Loucy (cell line): ENCODE measurements around the gene SLC15A3.

Experiments used
- H2AFZ ChIP-seq: fragments of 200-600 bp; sonication (generic); 2 replicates; pipeline ENCODE4 v1.6.0; 2016; ENCODE audit warnings: antibody characterized with exemption, mild to moderate bottlenecking, low read length, moderate library complexity
- H3F3A ChIP-seq: fragments of 200-600 bp; 2 replicates; pipeline ENCODE4 v1.6.0; 2016; ENCODE audit warnings: antibody characterized with exemption, low read depth, mild to moderate bottlenecking
- H3K27me3 ChIP-seq: fragments of 200-600 bp; sonication (generic); 2 replicates; pipeline ENCODE4 v1.6.1; 2014; ENCODE audit warnings: low read length, mild to moderate bottlenecking; ENCODE audit not compliant: insufficient read depth, poor library complexity, severe bottlenecking
- H3K36me3 ChIP-seq: fragments of 200-600 bp; sonication (generic); 2 replicates; pipeline ENCODE4 v1.6.1; 2016; ENCODE audit warnings: low read length; ENCODE audit not compliant: insufficient read depth
- H3K4me1 ChIP-seq: fragments of 200-600 bp; sonication (generic); 2 replicates; pipeline ENCODE4 v1.5.1; 2014; ENCODE audit warnings: low read length, mild to moderate bottlenecking; ENCODE audit not compliant: insufficient read depth, poor library complexity, severe bottlenecking
- H3K4me2 ChIP-seq: fragments of 200-600 bp; sonication (generic); 2 replicates; pipeline ENCODE4 v1.6.0; 2014; ENCODE audit warnings: antibody characterized with exemption, low read length, low read depth, mild to moderate bottlenecking; ENCODE audit not compliant: poor library complexity, severe bottlenecking
- H3K4me3 ChIP-seq: fragments of 200-600 bp; sonication (generic); 2 replicates; pipeline ENCODE4 v1.5.1; 2014; ENCODE audit warnings: low read length, mild to moderate bottlenecking, mixed read lengths; ENCODE audit not compliant: poor library complexity, severe bottlenecking
- H3K79me2 ChIP-seq: fragments of 200-600 bp; sonication (generic); 2 replicates; pipeline ENCODE4 v1.6.1; 2014; ENCODE audit warnings: low read length; ENCODE audit not compliant: insufficient read depth
- H3K9ac ChIP-seq: fragments of 200-600 bp; sonication (generic); 2 replicates; pipeline ENCODE4 v1.6.0; 2014; ENCODE audit warnings: mild to moderate bottlenecking, low read depth, low read length, moderate library complexity; ENCODE audit not compliant: poor library complexity, severe bottlenecking
- H3K9me2 ChIP-seq: fragments of 200-600 bp; sonication (generic); replicated peaks from 2 replicates; pipeline ENCODE4 v1.6.1; 2016; ENCODE audit warnings: low read depth, low read length, mixed read lengths
- H3K9me3 ChIP-seq: fragments of 200-600 bp; sonication (generic); 2 replicates; pipeline ENCODE4 v1.6.1; 2014; ENCODE audit warnings: mild to moderate bottlenecking, antibody characterized with exemption, low read length, low read depth; ENCODE audit not compliant: insufficient read depth
- H4K20me1 ChIP-seq: fragments of 200-600 bp; sonication (generic); 2 replicates; pipeline ENCODE4 v1.6.0; 2014; ENCODE audit warnings: antibody characterized with exemption, low read length, mild to moderate bottlenecking; ENCODE audit not compliant: insufficient read depth, poor library complexity, severe bottlenecking
- EZH2phosphoT487 ChIP-seq: fragments of 200-600 bp; IDR thresholded peaks from 2 replicates; pipeline ENCODE4 v1.6.1; 2018; ENCODE audit warnings: antibody characterized with exemption, mild to moderate bottlenecking, moderate library complexity, borderline replicate concordance
- TF ChIP-seq, protein P1 (sequence below): fragments of 200-600 bp; sonication (generic); conservative IDR thresholded peaks from 2 replicates; pipeline ENCODE4 v1.5.1; 2014; ENCODE audit warnings: mild to moderate bottlenecking, antibody characterized with exemption, low read length

SLC15A3 gene

GRCh38 chr11:60992842-60993409 is 41.0 kb upstream of the SLC15A3 start:
- Histone ChIP-seq H3K4me3 (no peak overlapping the region), H3K9me3 (no peaks in the 10 kb centered on the region), H4K20me1 (no peaks in the 10 kb centered on the region), H3K27me3 (no peaks in the 10 kb centered on the region), H3K4me2 (no peak overlapping the region), H3F3A (no peaks in the 10 kb centered on the region), H2AFZ (no peak overlapping the region), H3K9me2 (no peaks in the 10 kb centered on the region), H3K9ac (no peak overlapping the region), H3K36me3 (0 out of 2 replicates have a peak, but pooled peaks cover under 1% of the 10 kb centered on the region), H3K79me2 (no peaks in the 10 kb centered on the region), H3K4me1 (no peaks in the 10 kb centered on the region)
- no peak for TF ChIP-seq EZH2phosphoT487
- TF ChIP-seq, protein P1, sequence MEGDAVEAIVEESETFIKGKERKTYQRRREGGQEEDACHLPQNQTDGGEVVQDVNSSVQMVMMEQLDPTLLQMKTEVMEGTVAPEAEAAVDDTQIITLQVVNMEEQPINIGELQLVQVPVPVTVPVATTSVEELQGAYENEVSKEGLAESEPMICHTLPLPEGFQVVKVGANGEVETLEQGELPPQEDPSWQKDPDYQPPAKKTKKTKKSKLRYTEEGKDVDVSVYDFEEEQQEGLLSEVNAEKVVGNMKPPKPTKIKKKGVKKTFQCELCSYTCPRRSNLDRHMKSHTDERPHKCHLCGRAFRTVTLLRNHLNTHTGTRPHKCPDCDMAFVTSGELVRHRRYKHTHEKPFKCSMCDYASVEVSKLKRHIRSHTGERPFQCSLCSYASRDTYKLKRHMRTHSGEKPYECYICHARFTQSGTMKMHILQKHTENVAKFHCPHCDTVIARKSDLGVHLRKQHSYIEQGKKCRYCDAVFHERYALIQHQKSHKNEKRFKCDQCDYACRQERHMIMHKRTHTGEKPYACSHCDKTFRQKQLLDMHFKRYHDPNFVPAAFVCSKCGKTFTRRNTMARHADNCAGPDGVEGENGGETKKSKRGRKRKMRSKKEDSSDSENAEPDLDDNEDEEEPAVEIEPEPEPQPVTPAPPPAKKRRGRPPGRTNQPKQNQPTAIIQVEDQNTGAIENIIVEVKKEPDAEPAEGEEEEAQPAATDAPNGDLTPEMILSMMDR: no peak

DNA sequence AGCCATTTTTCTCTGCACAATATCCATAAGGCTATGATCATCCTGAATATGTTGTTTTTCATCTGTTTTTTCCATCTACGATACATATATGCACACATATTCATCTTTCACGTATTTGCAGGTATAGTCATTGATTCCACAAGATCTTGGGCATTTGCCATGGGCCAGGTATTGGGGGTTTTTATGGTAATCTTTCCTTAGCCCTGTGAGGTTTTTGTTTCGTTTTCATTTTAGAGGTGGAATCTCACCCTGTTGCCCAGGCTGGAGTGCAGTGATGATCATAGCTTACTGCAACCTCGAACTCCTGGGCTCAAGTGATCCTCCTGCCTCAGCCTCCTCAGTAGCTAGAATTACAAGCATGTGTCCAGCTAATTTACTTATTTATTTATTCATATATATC is 39.5 kb upstream of the SLC15A3 start:
- no peaks in the 10 kb centered on the region for H3F3A ChIP-seq
- H3K4me1 ChIP-seq: no peaks in the 10 kb centered on the region
- H3K27me3 ChIP-seq: no peaks in the 10 kb centered on the region
- TF ChIP-seq EZH2phosphoT487: no peak
- TF ChIP-seq, protein P1: no peak
- no peaks in the 10 kb centered on the region for H3K9me2 ChIP-seq
- H3K4me2 ChIP-seq: no peak overlapping the region
- no peaks in the 10 kb centered on the region for H3K9me3 ChIP-seq
- no peaks in the 10 kb centered on the region for H3K79me2 ChIP-seq
- H2AFZ ChIP-seq: no peak overlapping the region
- H3K36me3 ChIP-seq: 0 out of 2 replicates have a peak, but pooled peaks cover 3% of the 10 kb centered on the region
- H4K20me1 ChIP-seq: no peaks in the 10 kb centered on the region
- H3K9ac ChIP-seq: no peak overlapping the region
- H3K4me3 ChIP-seq: no peak overlapping the region

- H3K4me2 ChIP-seq: no peak overlapping the region
- TF ChIP-seq, protein P1: no peak
- TF ChIP-seq EZH2phosphoT487: no peak
- no peak overlapping the region for H3K9ac ChIP-seq
- H3K4me1 ChIP-seq: no peaks in the 10 kb centered on the region
- H3K79me2 ChIP-seq: no peaks in the 10 kb centered on the region
- no peaks in the 10 kb centered on the region for H3K9me3 ChIP-seq
- no peaks in the 10 kb centered on the region for H3F3A ChIP-seq
- H3K4me3 ChIP-seq: no peak overlapping the region
- 0 out of 2 replicates have a peak, but pooled peaks cover 3% of the 10 kb centered on the region for H3K36me3 ChIP-seq
- H3K27me3 ChIP-seq: no peaks in the 10 kb centered on the region
- no peak overlapping the region for H2AFZ ChIP-seq
- no peaks in the 10 kb centered on the region for H3K9me2 ChIP-seq
- H4K20me1 ChIP-seq: no peaks in the 10 kb centered on the region
Observed at GRCh38 chr11:60989093-60989650, 37.2 kb upstream of the SLC15A3 start.
